GM23338 (cell line): Measurements from ENCODE around the gene TINCR. TPM values are rescaled to one million over a fixed set of nuclear protein-coding genes. Genes with fewer than 3 reads are reported as not detected.
A peak's percentile ranks its signal among the peaks of the same experiment; 100 is the strongest.

ENCODE experiments used
- ATAC-seq: fragments of 200-7000 bp; cut with Tn5 transposase; 3 replicates; pipeline ENCODE4 v1.9.1; 2020
- DNase-seq: peaks from one replicate; pipeline ENCODE4 v3.0.0-alpha.2; 2015; ENCODE audit warnings: low spot score
- H2AFZ ChIP-seq: fragments of 200-600 bp; sonication (generic); 2 replicates; pipeline ENCODE4 v1.8.0; 2016; ENCODE audit warnings: antibody characterized with exemption, mild to moderate bottlenecking, moderate library complexity
- H3F3A ChIP-seq: fragments of 200-600 bp; sonication (generic); replicated peaks from 2 replicates; pipeline ENCODE4 v1.8.0; 2017; ENCODE audit warnings: antibody characterized with exemption, mixed run types, low read depth
- H3K27ac ChIP-seq: fragments of 200-600 bp; sonication (generic); 2 replicates; pipeline ENCODE4 v1.6.1; 2016; ENCODE audit warnings: low read depth
- H3K27me3 ChIP-seq: fragments of 200-600 bp; sonication (generic); 2 replicates; pipeline ENCODE4 v1.8.0; 2016; ENCODE audit warnings: mild to moderate bottlenecking, mixed run types, moderate library complexity; ENCODE audit not compliant: insufficient read depth
- H3K36me3 ChIP-seq: fragments of 200-600 bp; sonication (generic); 2 replicates; pipeline ENCODE4 v1.8.0; 2016; ENCODE audit warnings: mild to moderate bottlenecking; ENCODE audit not compliant: insufficient read depth
- H3K4me1 ChIP-seq: fragments of 200-600 bp; sonication (generic); 2 replicates; pipeline ENCODE4 v1.8.0; 2016; ENCODE audit warnings: mild to moderate bottlenecking, moderate library complexity; ENCODE audit not compliant: insufficient read depth
- H3K4me2 ChIP-seq: fragments of 200-600 bp; sonication (generic); 2 replicates; pipeline ENCODE4 v1.7.1; 2017; ENCODE audit warnings: mixed run types
- H3K4me3 ChIP-seq: fragments of 200-600 bp; sonication (generic); 2 replicates; pipeline ENCODE4 v1.6.1; 2016; ENCODE audit warnings: mixed run types
- H3K79me2 ChIP-seq: fragments of 200-600 bp; sonication (generic); replicated peaks from 2 replicates; pipeline ENCODE4 v1.8.0; 2017; ENCODE audit warnings: mild to moderate bottlenecking; ENCODE audit not compliant: insufficient read depth
- H3K9me2 ChIP-seq: fragments of 200-600 bp; sonication (generic); 2 replicates; pipeline ENCODE4 v1.8.0; 2017; ENCODE audit not compliant: insufficient read depth
- H4K20me1 ChIP-seq: fragments of 200-600 bp; sonication (generic); replicated peaks from 2 replicates; pipeline ENCODE4 v1.8.0; 2017; ENCODE audit warnings: mild to moderate bottlenecking; ENCODE audit not compliant: insufficient read depth
- H3K27ac Mint-ChIP-seq: 2 replicates; pipeline ENCODE4 v1.8.0; 2020; ENCODE audit warnings: inconsistent platforms, mild to moderate bottlenecking, moderate library complexity, mixed read lengths
- H3K27me3 Mint-ChIP-seq: 3 replicates; pipeline ENCODE4 v1.8.0; 2022; ENCODE audit warnings: low read depth, mild to moderate bottlenecking, moderate library complexity, mixed read lengths, inconsistent platforms; ENCODE audit not compliant: insufficient read depth, poor library complexity
- H3K36me3 Mint-ChIP-seq: 3 replicates; pipeline ENCODE4 v1.8.0; 2021; ENCODE audit warnings: low read depth, mild to moderate bottlenecking, inconsistent platforms, moderate library complexity, mixed read lengths
- H3K4me1 Mint-ChIP-seq: 3 replicates; pipeline ENCODE4 v1.8.0; 2020; ENCODE audit warnings: mild to moderate bottlenecking, inconsistent platforms, mixed read lengths
- H3K4me3 Mint-ChIP-seq: 3 replicates; pipeline ENCODE4 v1.8.0; 2021; ENCODE audit warnings: moderate library complexity, mild to moderate bottlenecking, inconsistent platforms, mixed read lengths
- H3K9me3 Mint-ChIP-seq: 3 replicates; pipeline ENCODE4 v1.8.0; 2020; ENCODE audit warnings: moderate library complexity, mild to moderate bottlenecking, inconsistent platforms, mixed read lengths
- CREB1 ChIP-seq: fragments of 250-450 bp; sonication (Bioruptor Pico); IDR thresholded peaks from 2 replicates; pipeline ENCODE4 v1.5.0; 2020; ENCODE audit warnings: low read depth, mild to moderate bottlenecking, moderate library complexity
- CTCF ChIP-seq, 2 experiments: fragments of 200-600 bp in 1 of 2; sonication (generic) in 1 of 2; conservative IDR thresholded peaks; 2 replicates each; pipeline versions ENCODE4 v1.5.1 to v1.6.1; 2016 to 2017; ENCODE audit warnings: antibody characterized with exemption in 2 of 2, low read depth in 2 of 2, mild to moderate bottlenecking in 2 of 2, moderate library complexity in 1 of 2
- ETS1 ChIP-seq: IDR thresholded peaks from 2 replicates; pipeline ENCODE4 v1.6.1; 2016; ENCODE audit warnings: antibody characterized with exemption
- EZH2 ChIP-seq: fragments of 200-600 bp; sonication (generic); IDR thresholded peaks from one replicate; pipeline ENCODE4 v1.8.0; 2017; ENCODE audit warnings: antibody characterized with exemption, mild to moderate bottlenecking, low read depth; ENCODE audit not compliant: unreplicated experiment
- NANOG ChIP-seq: IDR thresholded peaks from 2 replicates; pipeline ENCODE4 v1.6.1; 2016; ENCODE audit warnings: antibody characterized with exemption, borderline replicate concordance
- REST ChIP-seq: IDR thresholded peaks from one replicate; pipeline ENCODE4 v1.6.1; 2018; ENCODE audit warnings: antibody characterized with exemption; ENCODE audit not compliant: unreplicated experiment
- STAT1 ChIP-seq: IDR thresholded peaks from one replicate; pipeline ENCODE4 v1.6.1; 2016; ENCODE audit warnings: antibody characterized with exemption; ENCODE audit not compliant: unreplicated experiment
- ZNF114 ChIP-seq: fragments of 250-450 bp; sonication (Bioruptor Pico); IDR thresholded peaks from 2 replicates; pipeline ENCODE4 v1.5.0; 2020; ENCODE audit warnings: mild to moderate bottlenecking, moderate library complexity
- ZNF331 ChIP-seq: fragments of 250-450 bp; sonication (Bioruptor Pico); IDR thresholded peaks from 2 replicates; pipeline ENCODE4 v1.5.0; 2020; ENCODE audit warnings: low read depth, mild to moderate bottlenecking, moderate library complexity
- polyA plus RNA-seq: library from polyadenylated mRNA; unstranded; fragments of >200 nt; fragmentation: Nextera tagmentation; extraction: Ambion mirVana; gene quantifications from 2 replicates; pipeline ENCODE4 v1.2.1, GENCODE V29; 2016
- total RNA-seq: library from RNA; depleted of rRNA; stranded (reverse); fragments of >200 nt; shearing (Covaris generic); gene quantifications from 2 replicates; pipeline ENCODE4 v1.2.3, GENCODE V29; 2014

The TINCR gene
- total and polyA plus RNA-seq, 2 experiments from 2014 or later: 0.42 to 0.97 TPM

DNA sequence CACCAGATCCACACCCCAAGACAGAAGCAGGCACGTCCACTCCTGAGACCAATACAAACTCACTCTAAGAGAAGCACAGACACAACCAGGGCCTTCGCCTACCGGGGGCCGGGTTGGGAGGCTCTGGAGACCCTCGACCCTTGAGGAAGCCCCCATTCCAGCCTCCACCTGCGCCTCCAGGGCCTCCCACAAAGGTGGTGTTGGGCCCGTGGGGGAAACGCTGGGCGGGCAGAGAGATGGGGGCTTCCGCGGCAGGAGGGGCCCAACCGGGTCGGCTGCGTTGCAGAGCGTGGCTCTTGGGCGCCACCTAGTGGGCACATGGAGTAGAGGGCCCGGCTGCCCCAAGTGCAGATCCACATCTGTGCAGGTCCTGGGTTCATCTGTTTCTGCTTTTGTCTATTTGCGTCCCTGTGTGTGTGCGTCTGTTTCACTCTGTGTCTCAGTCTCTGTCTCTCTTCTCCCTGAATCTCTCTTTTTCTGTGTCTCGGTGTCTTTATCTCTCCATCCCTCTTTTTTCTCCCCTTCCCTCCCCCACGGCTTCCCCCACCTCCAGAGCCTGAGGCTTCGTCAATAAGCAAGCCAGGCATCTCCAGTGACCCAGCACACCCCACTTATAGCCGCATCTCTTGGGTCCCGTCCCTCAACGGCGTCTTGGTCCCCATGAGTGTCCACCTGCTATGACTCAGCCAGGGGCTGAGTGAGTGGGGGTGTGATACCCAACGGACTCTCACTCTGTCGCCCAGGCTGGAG lies 10.5 kb upstream of the TINCR start:
- peak; percentile 96 for ATAC-seq
- Histone ChIP-seq H3K4me2 (peak overlapping the region; percentile 71), H3K4me3 (peak overlapping the region; percentile 40; the same call in 1 of the 2 replicates), H3K79me2 (no peaks in the 10 kb centered on the region), H3K4me1 (no peaks in the 10 kb centered on the region), H3K36me3 (no peaks in the 10 kb centered on the region), H3F3A (no peaks in the 10 kb centered on the region), H3K27ac (no peak overlapping the region), H3K9me2 (no peaks in the 10 kb centered on the region), H4K20me1 (no peaks in the 10 kb centered on the region), H2AFZ (peak overlapping the region; percentile 87), H3K27me3 (no peaks in the 10 kb centered on the region)
- no peaks in the 10 kb centered on the region for H3K9me3 Mint-ChIP-seq
- H3K36me3 Mint-ChIP-seq: no peaks in the 10 kb centered on the region
- H3K4me1 Mint-ChIP-seq: peaks cover 10% of the 10 kb centered on the region
- TF ChIP-seq ZNF331 (CRISPR knock-in tag) (no peak), CREB1 (CRISPR knock-in tag) (no peak), NANOG (no peak), ZNF114 (no peak), STAT1 (no peak), ETS1 (no peak), CTCF (conservative IDR thresholded peaks at IDR 0.05; ENCODE audit: low read depth in 2 of 2) (peak; percentile 87 to 97), REST (no peak)
- peak overlapping the region; percentile 4; the same call in 2 of the 3 replicates for H3K4me3 Mint-ChIP-seq
- DNase-seq: peak; percentile 83
- no peak overlapping the region for H3K27ac Mint-ChIP-seq
- H3K27me3 Mint-ChIP-seq: peaks cover 10% of the 10 kb centered on the region

DNA sequence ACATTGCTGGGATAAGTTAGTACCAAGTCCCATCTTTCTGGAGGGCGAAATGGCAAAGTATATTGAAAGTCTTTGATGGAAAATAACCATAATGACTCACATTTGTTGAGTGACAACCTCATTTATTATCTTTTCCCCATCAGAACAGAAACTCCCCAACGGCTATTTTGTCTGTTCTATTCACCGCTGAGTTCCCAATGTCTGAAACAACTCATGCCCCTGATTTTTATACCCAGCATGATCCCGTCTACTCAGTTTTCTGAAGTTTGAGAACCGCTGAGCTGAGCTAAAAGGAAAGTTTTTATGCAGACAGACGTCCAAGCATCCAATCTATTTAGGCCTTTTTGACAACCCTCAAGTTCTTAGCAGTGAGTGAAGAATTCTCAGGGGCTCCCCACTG lies 7.8 kb upstream of the TINCR start:
- H3K27ac ChIP-seq: no peak overlapping the region
- H3K4me1 Mint-ChIP-seq: peaks cover 10% of the 10 kb centered on the region
- no peak for TF ChIP-seq EZH2
- TF ChIP-seq ETS1: no peak
- no peak for TF ChIP-seq ZNF331 (CRISPR knock-in tag)

More for the DNA sequence above, 7.8 kb upstream of the TINCR start:
- H3K4me2 ChIP-seq: no peak overlapping the region
- H3K4me3 ChIP-seq: no peak overlapping the region
- no peaks in the 10 kb centered on the region for H3F3A ChIP-seq
- ATAC-seq: no peak
- H3K36me3 ChIP-seq: no peaks in the 10 kb centered on the region
- H4K20me1 ChIP-seq: no peaks in the 10 kb centered on the region
- Mint-ChIP-seq H3K9me3 (peaks cover 5% of the 10 kb centered on the region; the same call in 2 of the 3 replicates), H3K27me3 (peaks cover 11% of the 10 kb centered on the region), H3K27ac (no peak overlapping the region), H3K36me3 (no peaks in the 10 kb centered on the region), H3K4me3 (no peak overlapping the region)
- DNase-seq: no peak
- no peaks in the 10 kb centered on the region for H3K27me3 ChIP-seq
- no peaks in the 10 kb centered on the region for H3K79me2 ChIP-seq
- no peak overlapping the region for H2AFZ ChIP-seq
- no peaks in the 10 kb centered on the region for H3K4me1 ChIP-seq
- H3K9me2 ChIP-seq: no peaks in the 10 kb centered on the region
